ENCODE data around the gene SOX18.

DNA sequence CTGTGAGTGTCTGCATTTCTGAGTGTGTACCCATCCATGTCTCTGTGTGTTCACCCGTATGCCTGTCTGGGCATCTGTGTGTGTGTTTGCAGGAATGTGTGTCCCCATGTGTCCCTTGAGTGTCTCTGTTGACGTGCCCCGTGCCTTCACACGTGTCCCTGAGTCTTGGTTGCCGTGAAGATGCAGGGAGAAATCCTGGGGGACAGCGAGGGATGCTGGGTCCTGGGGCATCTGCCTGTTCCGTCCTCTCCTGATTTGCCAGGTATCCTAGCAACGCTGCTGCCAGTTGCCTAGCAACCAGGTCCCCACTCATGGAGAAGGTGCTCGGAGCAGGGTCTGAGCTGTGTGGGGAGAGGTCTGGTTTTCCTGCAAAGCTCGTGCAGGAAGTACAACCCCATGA is 40.7 kb upstream of the SOX18 start:
- TF ChIP-seq CTCF (IDR thresholded peaks at IDR 0.05), result no peak
- TF ChIP-seq EZH2phosphoT487 (IDR thresholded peaks at IDR 0.05), result no peak
- TF ChIP-seq EZH2 (IDR thresholded peaks at IDR 0.05), result no peak
